RWPE2 (cell line): ENCODE results near the gene B3GLCT.

Experiments used
- ATAC-seq: fragments of 200-7000 bp; cut with Tn5 transposase; 3 replicates; pipeline ENCODE4 v1.9.1; 2021; ENCODE audit warnings: low read depth
- DNase-seq: peaks from one replicate; pipeline ENCODE4 v3.0.0-alpha.2; 2020; ENCODE audit warnings: low spot score
- H3K27ac ChIP-seq: fragments of 450-650 bp; 2 replicates; pipeline ENCODE4 v1.5.1; 2017; ENCODE audit warnings: mild to moderate bottlenecking; ENCODE audit not compliant: poor library complexity, severe bottlenecking
- H3K27me3 ChIP-seq: fragments of 250-450 bp; sonication (Bioruptor Pico); 2 replicates; pipeline ENCODE4 v1.5.1; 2021; ENCODE audit warnings: mild to moderate bottlenecking, moderate library complexity; ENCODE audit not compliant: insufficient read depth, poor library complexity, severe bottlenecking
- H3K36me3 ChIP-seq: fragments of 250-450 bp; sonication (Bioruptor Pico); 2 replicates; pipeline ENCODE4 v1.5.1; 2020; ENCODE audit warnings: low read depth, mild to moderate bottlenecking, moderate library complexity
- H3K4me1 ChIP-seq: fragments of 250-450 bp; sonication (Bioruptor Pico); 2 replicates; pipeline ENCODE4 v1.5.1; 2021; ENCODE audit warnings: mild to moderate bottlenecking, moderate library complexity; ENCODE audit not compliant: insufficient read depth, poor library complexity, severe bottlenecking
- H3K4me3 ChIP-seq: fragments of 250-450 bp; sonication (Bioruptor Pico); 2 replicates; pipeline ENCODE4 v1.5.1; 2021; ENCODE audit warnings: mild to moderate bottlenecking, moderate library complexity; ENCODE audit not compliant: severe bottlenecking
- H3K9me3 ChIP-seq: fragments of 250-450 bp; sonication (Bioruptor Pico); 2 replicates; pipeline ENCODE4 v1.5.1; 2021; ENCODE audit warnings: mild to moderate bottlenecking, moderate library complexity; ENCODE audit not compliant: severe bottlenecking
- CTCF ChIP-seq: fragments of 450-650 bp; IDR thresholded peaks from one replicate; pipeline ENCODE4 v1.5.1; 2017; ENCODE audit warnings: mild to moderate bottlenecking, moderate library complexity; ENCODE audit not compliant: poor library complexity, severe bottlenecking

The B3GLCT gene

GRCh38 chr13:31322026-31322425, 122.3 kb downstream of the B3GLCT start:
- TF ChIP-seq CTCF: no peak

GRCh38 chr13:31322702-31323405, 123.1 kb downstream of the B3GLCT start:
- no peaks in the 10 kb centered on the region for H3K4me1 ChIP-seq
- H3K27ac ChIP-seq: no peak overlapping the region
- no peaks in the 10 kb centered on the region for H3K9me3 ChIP-seq
- ATAC-seq (no peak), DNase-seq (no peak)
- H3K36me3 ChIP-seq: no peaks in the 10 kb centered on the region
- no peaks in the 10 kb centered on the region for H3K27me3 ChIP-seq
- no peak overlapping the region for H3K4me3 ChIP-seq
- no peak for TF ChIP-seq CTCF

More at GRCh38 chr13:31322026-31322425, 122.3 kb downstream of the B3GLCT start:
- Histone ChIP-seq H3K4me3 (no peak overlapping the region), H3K9me3 (no peaks in the 10 kb centered on the region), H3K27me3 (no peaks in the 10 kb centered on the region), H3K36me3 (no peaks in the 10 kb centered on the region), H3K27ac (no peak overlapping the region), H3K4me1 (no peaks in the 10 kb centered on the region)
- ATAC-seq (peak; percentile 52; the same call in 2 of the 3 replicates), DNase-seq (no peak)

GRCh38 chr13:31327182-31327860, 127.5 kb downstream of the B3GLCT start:
- ATAC-seq (no peak), DNase-seq (no peak)
- H3K27ac ChIP-seq: no peak overlapping the region
- TF ChIP-seq CTCF: no peak
- no peak overlapping the region for H3K4me3 ChIP-seq
- no peaks in the 10 kb centered on the region for H3K27me3 ChIP-seq
- H3K4me1 ChIP-seq: no peaks in the 10 kb centered on the region
- H3K36me3 ChIP-seq: no peaks in the 10 kb centered on the region
- H3K9me3 ChIP-seq: no peaks in the 10 kb centered on the region

DNA sequence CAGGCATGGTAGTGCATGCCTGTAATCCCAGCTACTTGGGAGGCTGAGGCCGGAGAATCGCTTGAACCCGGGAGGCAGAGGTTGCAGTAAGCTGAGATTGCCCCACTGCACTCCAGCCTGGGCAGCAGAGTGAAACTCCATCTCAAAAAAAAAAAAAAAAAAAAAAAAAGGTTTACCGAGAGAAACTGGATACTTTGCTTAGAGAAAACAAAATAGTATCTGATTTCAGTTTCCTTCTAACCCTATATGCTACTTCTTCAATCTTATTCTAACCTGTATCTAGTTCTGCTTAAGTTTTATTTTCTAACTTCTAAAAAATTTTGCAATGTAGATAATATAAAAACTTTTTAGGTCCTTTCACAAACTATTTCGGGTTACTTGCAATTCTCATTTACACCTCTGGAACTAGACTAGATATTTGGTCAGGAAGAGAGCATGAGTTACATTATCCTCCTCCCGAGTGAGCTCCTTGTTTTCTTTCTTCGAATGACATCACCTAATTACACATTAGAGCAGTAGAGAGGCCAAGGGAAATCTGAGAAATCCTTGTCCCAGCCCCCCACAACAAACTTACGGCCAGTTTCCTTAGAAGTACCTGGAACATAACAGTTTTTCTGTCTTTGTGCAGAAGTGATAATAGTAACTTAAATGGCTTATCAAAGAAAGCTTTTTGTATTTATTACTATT, 128.9 kb downstream of the B3GLCT start:
- ATAC-seq (no peak), DNase-seq (no peak)
- no peak for TF ChIP-seq CTCF
- H3K4me3 ChIP-seq: no peak overlapping the region
- no peaks in the 10 kb centered on the region for H3K36me3 ChIP-seq
- H3K27ac ChIP-seq: no peak overlapping the region
- no peaks in the 10 kb centered on the region for H3K27me3 ChIP-seq
- H3K4me1 ChIP-seq: no peaks in the 10 kb centered on the region
- H3K9me3 ChIP-seq: no peaks in the 10 kb centered on the region

- H3K4me1 ChIP-seq: no peaks in the 10 kb centered on the region
- no peaks in the 10 kb centered on the region for H3K36me3 ChIP-seq
- DNase-seq (no peak), ATAC-seq (no peak)
- H3K4me3 ChIP-seq: no peak overlapping the region
- no peaks in the 10 kb centered on the region for H3K9me3 ChIP-seq
- H3K27ac ChIP-seq: no peak overlapping the region
- no peaks in the 10 kb centered on the region for H3K27me3 ChIP-seq
- no peak for TF ChIP-seq CTCF
Observed at GRCh38 chr13:31330236-31330635, 130.5 kb downstream of the B3GLCT start.
